K562 (cell line): ENCODE data around the gene SLC66A2. TPM values are rescaled to one million over a fixed set of nuclear protein-coding genes. Genes with fewer than 3 reads are reported as not detected.

ENCODE experiments used
- ATAC-seq: fragments of 200-7000 bp; cut with Tn5 transposase; 3 replicates; pipeline ENCODE4 v1.9.1; 2020; ENCODE audit warnings: moderate library complexity
- BruUV-seq: library from RNA; stranded (reverse); fragments of 400-500 nt; replicated peaks from 2 replicates; lab custom pipeline; 2021; lab: Mats Ljungman, UMichigan
- CTCF ChIA-PET: fragments of 300-600 bp; formaldehyde crosslinking; extraction: SDS; loops from one replicate; lab custom pipeline; 2021; ENCODE audit warnings: low intra/inter-chr PET ratio; lab: Yijun Ruan, JAX
- POLR2A ChIA-PET: fragments of 300-600, 350-650 bp; sonication (Branson Sonifier 250); formaldehyde crosslinking; extraction: SDS; loops from one replicate; lab custom pipeline; 2021; ENCODE audit warnings: antibody characterized with exemption, inconsistent platforms; lab: Yijun Ruan, JAX
- DNase-seq, 4 experiments: peaks; one replicate each; pipeline versions ENCODE4 v3.0.0 to v3.0.0-alpha.2; 2011 to 2018; ENCODE audit warnings: low spot score in 3 of 4, mixed read lengths in 3 of 4; ENCODE audit errors: extremely low read depth in 1 of 4
- FAIRE-seq: peaks from 2 replicates; lab custom pipeline; 2011; peaks lifted over from hg19 to GRCh38; lab: Jason Lieb, UNC
- H2AFZ ChIP-seq: 2 replicates; pipeline ENCODE4 v1.6.0; 2011; ENCODE audit warnings: low read depth, low read length, control low read depth, inconsistent platforms
- H3K27ac ChIP-seq: fragments of 200-600 bp; 3 replicates; pipeline ENCODE4 v1.8.0; 2011; ENCODE audit warnings: low read depth, mild to moderate bottlenecking, control low read depth, inconsistent platforms, low read length, moderate library complexity, mixed read lengths; ENCODE audit errors: extremely low read depth
- H3K27me3 ChIP-seq, 2 experiments: fragments of 300-600 bp in 1 of 2; 2 replicates in 1 of 2; 3 replicates in 1 of 2; pipeline versions ENCODE4 v1.6.0 to v1.8.0; 2011; ENCODE audit warnings: inconsistent platforms in 2 of 2, low read length in 2 of 2, mild to moderate bottlenecking in 1 of 2, mixed read lengths in 1 of 2, moderate library complexity in 1 of 2; ENCODE audit not compliant: control insufficient read depth in 2 of 2, insufficient read depth in 2 of 2
- H3K36me3 ChIP-seq: fragments of 300-600 bp; 3 replicates; pipeline ENCODE4 v1.8.0; 2011; ENCODE audit warnings: mild to moderate bottlenecking, low read length, inconsistent platforms; ENCODE audit not compliant: control insufficient read depth, insufficient read depth
- H3K4me1 ChIP-seq, 2 experiments: fragments of 200-600 bp in 1 of 2; replicated peaks in 1 of 2; 2 replicates in 1 of 2; 3 replicates in 1 of 2; pipeline versions ENCODE4 v1.5.1 to v1.8.0; 2011; ENCODE audit warnings: inconsistent platforms in 2 of 2, low read length in 2 of 2, mild to moderate bottlenecking in 1 of 2, mixed read lengths in 1 of 2, moderate library complexity in 1 of 2; ENCODE audit not compliant: control insufficient read depth in 2 of 2, insufficient read depth in 2 of 2
- H3K4me2 ChIP-seq: 2 replicates; pipeline ENCODE4 v1.6.1; 2011; ENCODE audit warnings: low read length, control low read depth, inconsistent platforms, mixed read lengths; ENCODE audit not compliant: insufficient read depth
- H3K4me3 ChIP-seq: fragments of 200-600 bp; sonication (generic), shearing (Covaris generic); 2 replicates; pipeline ENCODE4 v1.5.1; 2016; ENCODE audit warnings: control low read depth, inconsistent platforms
- H3K79me2 ChIP-seq: fragments of 200-600 bp; 3 replicates; pipeline ENCODE4 v1.8.0; 2011; ENCODE audit warnings: low read length, inconsistent platforms; ENCODE audit not compliant: control insufficient read depth, insufficient read depth
- H3K9ac ChIP-seq, 2 experiments: 2 replicates each; pipeline versions ENCODE4 v1.6.0 to v1.6.1; 2011; ENCODE audit warnings: low read depth in 2 of 2, low read length in 2 of 2, control low read depth in 1 of 2, inconsistent platforms in 1 of 2, mild to moderate bottlenecking in 1 of 2, mixed read lengths in 1 of 2; ENCODE audit not compliant: insufficient read depth in 1 of 2
- H3K9me1 ChIP-seq: one replicate; pipeline ENCODE4 v1.6.0; 2011; ENCODE audit warnings: inconsistent platforms, mild to moderate bottlenecking, low read length, moderate library complexity; ENCODE audit not compliant: control insufficient read depth, insufficient read depth
- H3K9me3 ChIP-seq: replicated peaks from 2 replicates; pipeline ENCODE4 v1.5.1; 2011; ENCODE audit warnings: low read depth, low read length, inconsistent platforms; ENCODE audit not compliant: control insufficient read depth, insufficient read depth
- H4K20me1 ChIP-seq: replicated peaks from 2 replicates; pipeline ENCODE4 v1.6.1; 2011; ENCODE audit warnings: low read length, inconsistent platforms, mixed read lengths; ENCODE audit not compliant: control insufficient read depth, insufficient read depth
- CBFA2T2 ChIP-seq: fragments of 450-650 bp; conservative IDR thresholded peaks from 2 replicates; pipeline ENCODE4 v1.6.1; 2017; ENCODE audit warnings: mild to moderate bottlenecking
- CHD2 ChIP-seq: IDR thresholded peaks from 2 replicates; pipeline ENCODE4 v1.6.1; 2011; ENCODE audit warnings: low read depth, low read length
- DNMT1 ChIP-seq: fragments of 450-650 bp; IDR thresholded peaks from 2 replicates; pipeline ENCODE4 v1.6.1; 2016; ENCODE audit warnings: antibody characterized with exemption, mild to moderate bottlenecking
- ERF ChIP-seq: fragments of 450-650 bp; formaldehyde crosslinking; IDR thresholded peaks from 2 replicates; pipeline ENCODE4 v1.4.0; 2020; ENCODE audit warnings: mild to moderate bottlenecking, mixed read lengths
- FOXK2 ChIP-seq, 2 experiments: fragments of 450-650 bp; IDR thresholded peaks in 1 of 2; conservative IDR thresholded peaks in 1 of 2; 2 replicates each; pipeline ENCODE4 v1.6.1; 2016; ENCODE audit warnings: low read depth in 2 of 2, mild to moderate bottlenecking in 1 of 2
- GATAD2B ChIP-seq: fragments of 450-650 bp; IDR thresholded peaks from 2 replicates; pipeline ENCODE4 v1.6.1; 2017; ENCODE audit warnings: mild to moderate bottlenecking, borderline replicate concordance
- IFI16 ChIP-seq: fragments of 250-450 bp; sonication (Bioruptor Pico); IDR thresholded peaks from 2 replicates; pipeline ENCODE4 v2.1.2; 2022; ENCODE audit warnings: mild to moderate bottlenecking, inconsistent platforms
- L3MBTL2 ChIP-seq: fragments of 450-650 bp; IDR thresholded peaks from 2 replicates; pipeline ENCODE4 v1.6.1; 2016; ENCODE audit warnings: mild to moderate bottlenecking, moderate library complexity
- LARP7 ChIP-seq: fragments of 450-650 bp; IDR thresholded peaks from 2 replicates; pipeline ENCODE4 v1.6.1; 2016
- NCOR1 ChIP-seq: fragments of 450-650 bp; IDR thresholded peaks from 2 replicates; pipeline ENCODE4 v1.6.1; 2016; ENCODE audit warnings: mild to moderate bottlenecking, moderate library complexity
- PML ChIP-seq: IDR thresholded peaks from 2 replicates; pipeline ENCODE4 v1.6.1; 2012; ENCODE audit warnings: low read length, inconsistent platforms
- PTRF ChIP-seq: fragments of 450-650 bp; IDR thresholded peaks from 2 replicates; pipeline ENCODE4 v1.6.1; 2016; ENCODE audit warnings: mild to moderate bottlenecking, missing genetic modification characterization, missing compliant biosample characterization
- SMAD3 ChIP-seq: fragments of 450-650 bp; formaldehyde crosslinking; conservative IDR thresholded peaks from 2 replicates; pipeline ENCODE4 v1.4.0; 2020; ENCODE audit warnings: mild to moderate bottlenecking
- SMARCC2 ChIP-seq: fragments of 450-650 bp; IDR thresholded peaks from 2 replicates; pipeline ENCODE4 v1.6.1; 2017; ENCODE audit warnings: antibody characterized with exemption, moderate library complexity, mild to moderate bottlenecking, low read depth
- TAF15 ChIP-seq: fragments of 200-400 bp; formaldehyde crosslinking; IDR thresholded peaks from 2 replicates; pipeline ENCODE4 v1.6.1; 2017; ENCODE audit warnings: mild to moderate bottlenecking, low read depth, low read length, moderate library complexity
- ZBTB1 ChIP-seq: sonication (generic); formaldehyde crosslinking; IDR thresholded peaks from 2 replicates; pipeline ENCODE4 v1.8.1; 2023; ENCODE audit warnings: missing genetic modification reagents, low read depth, mild to moderate bottlenecking, borderline replicate concordance
- ZNF12 ChIP-seq: sonication (generic); formaldehyde crosslinking; IDR thresholded peaks from 2 replicates; pipeline ENCODE4 v1.4.0; 2020; ENCODE audit warnings: mild to moderate bottlenecking, missing genetic modification reagents
- ZNF212 ChIP-seq: fragments of 450-650 bp; formaldehyde crosslinking; IDR thresholded peaks from 2 replicates; pipeline ENCODE4 v1.4.0; 2020; ENCODE audit warnings: mild to moderate bottlenecking
- ZNF263 ChIP-seq: sonication (generic); formaldehyde crosslinking; IDR thresholded peaks from 2 replicates; pipeline ENCODE4 v1.8.0; 2022; ENCODE audit warnings: mild to moderate bottlenecking, missing genetic modification reagents, borderline replicate concordance
- ZNF354B ChIP-seq: fragments of 250-450 bp; sonication (Bioruptor Pico); IDR thresholded peaks from 2 replicates; pipeline ENCODE4 v1.4.0; 2020
- ZNF436 ChIP-seq: fragments of 250-450, 450-650 bp; sonication (Bioruptor Pico); formaldehyde crosslinking; IDR thresholded peaks from 2 replicates; pipeline ENCODE4 v1.7.0; 2020; ENCODE audit warnings: mild to moderate bottlenecking
- ZNF707 ChIP-seq: fragments of 250-450 bp; sonication (Bioruptor Pico); conservative IDR thresholded peaks from 2 replicates; pipeline ENCODE4 v1.8.0; 2022; ENCODE audit warnings: inconsistent platforms, mild to moderate bottlenecking, moderate library complexity
- WGBS: fragments of 100-300 bp; shearing (Covaris generic); methylation state at CpG from one replicate; pipeline ENCODE4 v1.1.6; 2016; ENCODE audit warnings: low coverage, mixed read lengths; ENCODE audit not compliant: insufficient coverage; ENCODE audit errors: missing lambda C conversion rate; 5-methylcytosine and 5-hydroxymethylcytosine counted together
- in situ Hi-C: fragments of 300-500 bp; cut with MboI; formaldehyde crosslinking; loops from 4 replicates; pipeline ENCODE4 v1.15.0; 2018; ENCODE audit warnings: inconsistent platforms, mixed read lengths
- intact Hi-C: fragments of 100-400 bp; cut with micrococcal nuclease; formaldehyde crosslinking; loops from 2 replicates; pipeline ENCODE4 v1.14.2; 2022
- polyA plus RNA-seq, 8 experiments: library from polyadenylated mRNA; depleted of rRNA in 4 of 8; stranded (reverse) in 5 of 8; unstranded in 3 of 8; fragments of >200 nt; fragmentation: Nextera tagmentation in 2 of 8; fragmentation: Illumina TruSeq in 1 of 8; extraction: Ambion mirVana in 2 of 8; extraction: Trizol in 1 of 8; gene quantifications; 2 replicates each; pipeline versions ENCODE4 v1.2.1 to v1.2.3, GENCODE V29; 2011 to 2014; ENCODE audit warnings: inconsistent platforms in 1 of 8, missing spikeins in 1 of 8
- total RNA-seq, 7 experiments: library from RNA; depleted of rRNA in 6 of 7; stranded (reverse); fragments of >200 nt in 6 of 7; fragmentation: Illumina TruSeq in 2 of 7; extraction: Trizol in 2 of 7; gene quantifications; 2 replicates each; pipeline versions ENCODE4 v1.2.1 to v1.2.3, GENCODE V29; 2011 to 2021; ENCODE audit warnings: low replicate concordance in 1 of 7
- TF ChIP-seq, protein P1 (sequence below), 2 experiments: fragments of 250-450 bp in 1 of 2; fragments of 450-650 bp in 1 of 2; sonication (Bioruptor Pico) in 1 of 2; IDR thresholded peaks; 2 replicates each; pipeline versions ENCODE4 v1.6.1 to v1.8.0; 2016 to 2021; ENCODE audit warnings: mild to moderate bottlenecking in 2 of 2, moderate library complexity in 2 of 2, missing compliant biosample characterization in 1 of 2, missing genetic modification characterization in 1 of 2
- TF ChIP-seq, protein P2 (sequence below): fragments of 450-650 bp; IDR thresholded peaks from 2 replicates; pipeline ENCODE4 v1.6.1; 2016

SLC66A2 gene
- total and polyA plus RNA-seq, 9 of the 15 experiments (the other 6 are each of a cell fraction or from before 2014, with no cell fraction given): 0.25 to 17.5 (median 5.6) TPM

DNA sequence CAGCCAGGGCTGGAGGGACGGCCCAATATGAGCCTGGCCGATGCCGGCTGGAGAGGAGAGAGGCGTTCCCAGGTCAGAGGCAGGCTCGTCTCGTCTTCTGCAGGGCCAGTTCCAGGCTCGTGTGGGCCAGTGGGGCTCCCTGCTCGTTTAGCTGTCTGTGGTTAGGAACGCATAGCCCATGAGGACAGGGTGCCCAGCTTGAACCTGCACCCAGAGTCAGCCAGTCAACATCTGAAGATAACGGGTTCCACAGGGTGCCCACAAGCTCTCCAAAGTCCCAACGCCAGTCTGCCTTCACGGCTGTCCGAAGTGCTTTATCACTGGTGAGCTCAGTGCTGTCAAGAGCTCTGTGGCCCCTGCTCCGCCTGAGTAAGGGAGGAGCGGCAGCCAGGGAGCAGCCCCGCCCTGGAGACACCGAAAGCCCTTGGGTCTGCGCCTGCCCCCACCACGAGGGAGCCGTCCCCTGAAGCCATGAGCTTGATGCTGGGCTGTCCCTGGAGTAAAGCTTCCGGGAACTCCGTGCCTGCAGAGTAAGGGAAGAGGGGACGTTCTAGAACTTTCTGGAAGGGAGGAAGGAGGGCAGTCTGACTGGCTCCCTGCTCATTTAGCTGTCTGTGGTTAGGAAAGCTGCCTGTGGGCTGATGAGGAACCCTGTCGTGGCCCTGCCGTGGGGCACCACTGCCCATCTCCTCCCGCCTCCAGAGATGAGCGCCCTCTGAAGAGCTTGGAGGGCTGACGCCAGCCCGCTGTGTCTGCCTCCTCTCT is 10.3 kb upstream of the SLC66A2 start:
- no peaks in the 10 kb centered on the region for H3K9me3 ChIP-seq
- no peaks in the 10 kb centered on the region for H4K20me1 ChIP-seq
- H3K27me3 ChIP-seq: no peaks in the 10 kb centered on the region
- H3K9ac ChIP-seq: peak overlapping the region in 1 of 2 experiments; percentile 70; a peak in 3 of 4 replicates
- CTCF ChIA-PET: no interaction called here
- BruUV-seq: no TSS peak
- 37% methylated on average over 17 of the region's 29 CpGs for WGBS
- H3K4me3 ChIP-seq: no peak overlapping the region
- peak overlapping the region; percentile 27; the same call in 1 of the 2 replicates for H3K4me2 ChIP-seq
- peak; percentile 61 to 69 (median 68) for DNase-seq
- H3K36me3 ChIP-seq: no peaks in the 10 kb centered on the region
- no peaks in the 10 kb centered on the region for H3K9me1 ChIP-seq
- in situ Hi-C loops (no loop called here), intact Hi-C loops (no loop called here)
- no peak overlapping the region for H3K27ac ChIP-seq
- peak; percentile 74 for FAIRE-seq
- peak; percentile 96 for ATAC-seq
- POLR2A ChIA-PET: interaction anchor here (0.5 to 1.2 kb wide), 7 partner anchors 8 to 1287 kb away, joined by 3 to 4 read pairs (median 3); no protein-coding TSS in a partner anchor
- H2AFZ ChIP-seq: peak overlapping the region; percentile 72
- peaks cover 15 to 29% of the 10 kb centered on the region in 2 experiments; a peak in 4 of 5 replicates for H3K4me1 ChIP-seq
- H3K79me2 ChIP-seq: no peaks in the 10 kb centered on the region
- TF ChIP-seq L3MBTL2 (peak; percentile 19; the same call in 1 of the 2 replicates), ZNF436 (CRISPR knock-in tag) (no peak), ZNF12 (CRISPR knock-in tag) (no peak), PML (no peak), ZNF707 (CRISPR knock-in tag) (no peak), ZNF212 (CRISPR knock-in tag) (no peak), PTRF (no peak), LARP7 (no peak), IFI16 (CRISPR knock-in tag) (no peak), CBFA2T2 (no peak), ZNF354B (CRISPR knock-in tag) (no peak), TAF15 (no peak), GATAD2B (no peak), ERF (CRISPR knock-in tag) (no peak), CHD2 (no peak), ZBTB1 (CRISPR knock-in tag) (no peak), SMAD3 (CRISPR knock-in tag) (no peak), DNMT1 (no peak), SMARCC2 (no peak), ZNF263 (CRISPR knock-in tag) (peak; percentile 62), FOXK2 (conservative IDR thresholded peaks at IDR 0.05 in 1 of 2, IDR thresholded peaks at IDR 0.05 in 1 of 2; ENCODE audit: low read depth in 2 of 2) (no peak), NCOR1 (no peak)
- TF ChIP-seq, protein P1, sequence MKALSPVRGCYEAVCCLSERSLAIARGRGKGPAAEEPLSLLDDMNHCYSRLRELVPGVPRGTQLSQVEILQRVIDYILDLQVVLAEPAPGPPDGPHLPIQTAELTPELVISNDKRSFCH (CRISPR knock-in tag; IDR thresholded peaks at IDR 0.05): no peak
- TF ChIP-seq, protein P1 (tag; IDR thresholded peaks at IDR 0.05): no peak
- TF ChIP-seq, protein P2, sequence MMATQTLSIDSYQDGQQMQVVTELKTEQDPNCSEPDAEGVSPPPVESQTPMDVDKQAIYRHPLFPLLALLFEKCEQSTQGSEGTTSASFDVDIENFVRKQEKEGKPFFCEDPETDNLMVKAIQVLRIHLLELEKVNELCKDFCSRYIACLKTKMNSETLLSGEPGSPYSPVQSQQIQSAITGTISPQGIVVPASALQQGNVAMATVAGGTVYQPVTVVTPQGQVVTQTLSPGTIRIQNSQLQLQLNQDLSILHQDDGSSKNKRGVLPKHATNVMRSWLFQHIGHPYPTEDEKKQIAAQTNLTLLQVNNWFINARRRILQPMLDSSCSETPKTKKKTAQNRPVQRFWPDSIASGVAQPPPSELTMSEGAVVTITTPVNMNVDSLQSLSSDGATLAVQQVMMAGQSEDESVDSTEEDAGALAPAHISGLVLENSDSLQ: peak; percentile 47
